Measurements from ENCODE around the gene SOX18.

Gene SOX18

DNA sequence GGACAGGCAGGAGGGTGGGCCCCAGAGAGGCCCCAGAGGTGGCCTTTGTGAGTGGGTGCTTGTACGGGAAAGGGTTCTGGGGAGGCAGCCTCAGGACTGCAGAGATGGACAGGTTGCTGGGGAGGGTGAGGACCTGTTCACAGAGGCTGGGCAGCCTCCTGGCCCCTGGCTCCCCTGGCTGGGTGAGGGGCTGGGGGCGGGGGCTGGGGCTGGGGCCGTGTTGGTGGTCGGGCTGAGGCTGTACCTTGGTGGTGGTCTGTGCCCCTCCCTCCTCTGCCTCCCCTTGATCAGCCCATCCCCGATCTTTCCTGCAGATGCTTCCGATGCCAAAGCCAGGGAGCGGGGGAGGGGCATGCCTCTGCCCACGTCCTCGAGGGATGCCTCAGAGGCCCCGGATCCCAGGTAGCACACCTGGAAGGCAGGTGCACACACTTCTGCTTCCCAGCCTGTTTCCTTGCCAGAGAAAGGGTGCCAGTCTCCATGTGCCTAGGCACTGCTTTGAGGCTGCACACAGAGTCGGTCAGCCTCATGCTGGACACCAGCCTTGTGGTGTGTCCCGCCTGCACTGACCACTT is 18.4 kb upstream of the SOX18 start:
- DNase-seq = no peak

DNA sequence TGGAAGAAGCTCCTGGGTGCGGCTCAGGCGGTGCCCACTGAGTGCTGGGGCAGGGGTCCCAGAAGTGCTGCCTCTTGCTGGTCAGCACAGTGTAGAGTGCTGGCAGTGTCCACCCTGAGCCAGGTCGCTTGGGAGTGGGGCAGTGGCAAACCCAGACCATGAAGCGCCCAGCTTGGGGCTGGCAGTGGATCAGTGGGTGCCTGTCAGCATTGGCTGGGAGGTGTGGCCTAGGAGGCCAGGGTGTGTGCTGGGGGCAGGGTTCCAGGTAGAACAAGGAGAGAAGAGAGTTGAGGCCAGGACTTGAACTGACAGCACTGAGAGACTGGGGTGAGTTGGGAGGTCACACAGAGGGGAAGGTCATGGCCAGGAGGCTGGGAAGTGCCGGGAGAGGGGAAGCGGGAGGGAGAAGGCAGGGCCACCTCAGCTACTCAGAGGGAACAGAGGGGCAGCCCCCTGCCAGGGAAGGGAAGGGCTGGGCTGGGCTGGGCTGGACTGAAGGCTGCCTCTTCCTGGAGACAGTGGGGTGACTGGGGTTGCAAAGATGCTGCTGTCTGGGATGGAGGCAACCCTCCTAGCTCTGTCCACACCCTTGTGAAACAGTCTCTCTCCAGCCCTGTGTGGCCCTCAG is 17.7 kb upstream of the SOX18 start:
- no peak for DNase-seq

DNA sequence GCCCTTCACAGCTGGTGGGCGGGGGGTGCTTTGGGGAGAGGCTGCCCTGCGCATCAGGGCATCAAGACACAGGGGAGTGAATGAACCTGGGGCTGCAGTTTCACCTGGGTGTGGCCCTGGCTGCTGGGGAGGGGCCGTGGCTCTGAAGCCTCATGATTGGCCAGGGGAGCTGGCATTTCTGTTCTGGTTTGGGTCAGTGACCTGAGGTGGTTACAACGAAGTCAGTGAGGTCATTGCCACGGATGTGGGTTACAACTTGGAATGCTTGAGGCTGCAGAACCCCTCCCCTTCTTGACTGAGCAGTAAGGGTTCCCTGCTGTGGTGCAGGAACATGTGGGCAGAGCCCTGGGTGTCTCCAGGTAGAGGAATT is 16.5 kb upstream of the SOX18 start:
- peak; percentile 84 for DNase-seq

DNA sequence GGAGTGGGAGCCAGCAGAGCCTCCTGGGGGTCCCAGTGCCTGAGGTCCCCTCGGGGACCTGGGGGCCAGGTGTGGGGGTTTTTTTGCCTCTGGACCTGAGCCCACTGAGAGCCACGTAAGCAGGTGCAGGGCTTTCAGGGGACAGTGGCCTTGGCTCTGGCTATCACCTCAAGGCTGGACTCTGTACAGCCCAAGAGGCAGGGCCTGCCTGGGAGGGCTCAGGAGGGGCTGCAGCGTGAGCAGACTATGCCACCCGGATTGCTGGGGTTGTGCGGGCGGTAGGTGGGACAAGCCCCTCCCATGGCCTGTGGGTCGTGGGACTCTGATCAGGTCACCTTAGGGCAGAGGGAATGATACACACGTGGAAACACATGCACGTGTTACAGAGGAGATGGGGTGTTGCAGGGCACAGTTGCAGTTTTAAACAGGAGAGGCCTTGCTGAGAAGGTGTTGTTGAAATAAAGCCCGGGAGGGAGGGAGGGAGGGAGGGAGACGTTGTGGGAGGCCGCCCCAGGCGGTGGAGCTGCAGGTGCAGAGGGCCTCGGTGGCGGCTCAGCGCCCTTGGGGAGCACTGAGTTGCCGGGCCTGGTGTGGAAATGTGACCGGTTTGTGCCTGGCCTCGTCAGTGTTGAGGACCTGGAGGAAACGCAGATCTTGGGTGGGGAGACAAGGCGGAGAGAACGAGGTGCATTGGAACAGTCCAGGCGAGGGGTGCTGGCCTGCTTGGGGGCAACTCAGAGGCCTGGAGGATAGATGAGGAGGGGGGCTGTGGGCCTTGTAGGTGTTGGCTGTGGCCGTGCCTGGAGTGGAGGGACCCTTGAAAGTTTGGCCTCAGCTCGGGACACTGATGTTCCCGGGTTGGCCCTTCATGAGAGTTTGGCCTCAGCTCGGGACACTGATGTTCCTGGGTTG is 15.9 kb upstream of the SOX18 start:
- no peak for DNase-seq

DNA sequence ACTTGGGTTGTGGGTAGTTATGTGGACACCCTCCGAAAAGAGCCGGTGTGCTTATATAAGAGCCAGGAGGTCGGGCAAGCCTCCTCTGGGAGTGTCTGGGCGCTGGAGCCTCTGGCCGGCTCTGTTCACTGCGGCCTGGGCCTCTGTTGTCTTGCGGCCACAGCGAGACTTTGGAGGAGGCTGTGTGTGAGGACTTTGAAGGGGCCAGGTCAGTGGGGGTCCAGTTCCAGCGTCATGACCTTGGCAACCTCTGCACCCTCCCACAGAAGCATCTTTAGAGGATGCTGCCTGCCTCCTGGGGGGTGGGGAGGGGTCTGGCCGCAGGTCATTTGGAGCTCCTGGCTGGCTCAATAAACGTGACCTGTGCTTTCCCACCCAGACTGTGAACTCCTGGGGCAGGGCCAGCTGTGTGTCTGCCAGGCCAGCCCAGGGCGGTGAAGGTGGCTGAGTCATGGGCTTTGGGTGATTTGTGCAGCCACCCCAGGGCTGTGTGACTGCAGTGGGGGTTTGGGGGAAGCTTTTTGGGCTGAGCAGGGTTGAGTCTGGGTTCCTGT is 14.8 kb upstream of the SOX18 start:
- DNase-seq = no peak

DNA sequence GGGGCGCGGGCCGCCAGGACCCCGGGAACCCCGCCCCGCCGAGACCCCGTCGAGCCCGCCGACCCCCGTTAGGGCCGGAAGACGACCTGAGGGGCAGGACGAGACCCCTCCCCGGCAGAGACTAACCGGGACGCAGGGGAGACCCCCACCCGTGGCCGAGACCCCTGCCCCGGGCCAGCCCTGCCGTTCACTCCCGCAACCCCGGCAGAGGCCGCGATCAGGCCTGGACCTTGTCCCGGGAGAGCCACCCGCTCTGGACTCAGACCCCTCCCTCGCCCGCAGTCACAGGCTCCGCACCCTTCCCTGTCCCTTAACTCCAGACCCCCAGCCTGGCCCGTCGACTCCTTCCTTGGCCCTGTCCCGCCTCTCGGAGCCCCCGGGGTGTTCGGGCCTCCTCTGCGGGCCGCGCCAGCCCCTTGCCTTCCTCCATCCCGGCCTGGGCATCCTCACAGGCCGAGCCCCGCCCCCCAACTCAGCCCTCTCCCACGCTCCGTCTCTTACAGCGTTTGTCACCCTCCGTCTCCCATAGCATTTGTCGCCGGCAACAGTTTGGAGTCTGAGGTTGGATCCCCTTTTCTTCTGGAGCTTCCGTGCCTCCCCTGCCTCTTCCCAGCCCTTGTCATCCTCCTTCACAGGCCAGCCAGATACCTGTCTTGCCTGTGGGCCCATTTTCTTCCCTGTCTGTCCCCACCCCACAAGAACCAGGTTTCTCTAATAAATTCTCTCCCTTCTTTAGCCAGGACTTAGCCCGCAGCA is 14.1 kb upstream of the SOX18 start:
- DNase-seq = no peak

DNA sequence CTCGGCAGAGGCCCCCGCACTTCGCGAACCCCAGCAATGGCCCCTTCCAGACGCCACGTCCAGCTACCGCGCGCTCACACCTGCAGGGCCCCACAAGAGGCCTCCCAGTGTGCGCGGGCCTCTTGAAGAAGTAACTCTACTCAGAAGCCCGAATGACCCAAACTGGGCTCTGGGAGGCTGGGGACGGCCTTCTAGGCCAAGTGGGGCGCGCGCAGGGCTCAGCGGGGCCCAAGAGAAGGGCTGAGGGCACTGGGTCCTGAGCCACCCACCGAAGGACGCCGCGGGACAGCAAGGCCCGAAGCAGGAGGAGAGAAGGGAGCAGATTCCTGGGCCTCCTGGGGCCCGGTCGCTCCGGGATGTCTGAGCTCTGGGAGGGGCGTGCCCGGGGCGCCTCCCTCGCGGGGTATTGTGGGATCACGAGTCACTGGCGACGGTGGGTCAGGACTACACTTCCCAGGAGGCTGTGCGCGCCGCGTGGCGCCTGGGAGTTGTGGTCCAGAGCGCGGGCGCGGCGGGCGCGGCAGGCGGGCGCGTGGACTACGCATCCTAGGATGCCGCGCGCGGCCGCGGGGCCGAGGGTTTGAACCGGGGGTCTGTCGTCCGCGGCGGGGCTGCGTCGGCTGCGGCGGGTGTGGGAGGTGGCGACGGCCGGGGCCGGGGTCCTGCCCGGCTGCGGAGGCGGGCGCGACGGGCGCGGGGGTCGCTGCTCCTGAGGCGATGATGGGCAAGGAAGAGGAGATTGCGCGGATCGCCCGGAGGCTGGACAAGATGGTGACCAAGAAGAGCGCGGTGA is 13.4 kb upstream of the SOX18 start, which contains the start of gene TCEA2:
TSS of gene TCEA2 (plus strand) at position 603 of the 793 bp plus-strand sequence. CDS start at position 718, 115 bp downstream.
- peak; percentile 92 for DNase-seq

DNA sequence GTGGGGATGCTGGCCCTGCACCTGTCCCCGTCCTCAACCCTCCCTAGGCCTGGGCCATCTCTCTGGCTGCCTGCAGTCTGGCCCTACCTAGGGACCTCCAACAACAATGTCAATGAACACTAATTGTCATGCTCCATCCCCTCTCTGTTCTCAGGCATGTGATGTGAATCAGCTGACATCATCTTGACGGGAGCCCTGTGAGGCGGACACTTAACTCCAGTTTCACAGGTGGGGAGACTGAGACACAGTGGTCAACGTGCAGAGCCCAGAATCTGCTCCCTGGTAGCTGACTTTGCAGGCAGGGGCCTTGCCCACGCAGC is 12.8 kb upstream of the SOX18 start:
- DNase-seq = no peak

DNA sequence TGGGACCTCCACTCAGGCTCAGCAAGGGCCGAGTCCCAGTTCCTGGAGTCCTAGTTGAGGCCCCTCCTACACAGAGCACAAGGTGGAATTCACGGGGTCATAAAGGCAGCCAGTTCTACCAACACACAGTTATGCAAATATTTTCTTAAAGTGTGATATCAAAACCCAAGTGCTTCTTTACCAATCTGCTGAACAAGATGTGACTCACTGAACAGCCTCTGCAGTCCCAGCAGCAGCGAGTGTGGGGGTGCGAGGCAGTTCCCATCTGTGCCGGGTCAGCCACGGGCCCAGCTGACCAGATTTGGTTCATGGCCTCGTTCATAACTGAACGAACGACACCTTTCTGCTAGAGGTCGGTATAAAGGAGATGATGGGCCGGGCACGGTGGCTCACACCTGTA is 9.1 kb upstream of the SOX18 start:
- no peak for DNase-seq

DNA sequence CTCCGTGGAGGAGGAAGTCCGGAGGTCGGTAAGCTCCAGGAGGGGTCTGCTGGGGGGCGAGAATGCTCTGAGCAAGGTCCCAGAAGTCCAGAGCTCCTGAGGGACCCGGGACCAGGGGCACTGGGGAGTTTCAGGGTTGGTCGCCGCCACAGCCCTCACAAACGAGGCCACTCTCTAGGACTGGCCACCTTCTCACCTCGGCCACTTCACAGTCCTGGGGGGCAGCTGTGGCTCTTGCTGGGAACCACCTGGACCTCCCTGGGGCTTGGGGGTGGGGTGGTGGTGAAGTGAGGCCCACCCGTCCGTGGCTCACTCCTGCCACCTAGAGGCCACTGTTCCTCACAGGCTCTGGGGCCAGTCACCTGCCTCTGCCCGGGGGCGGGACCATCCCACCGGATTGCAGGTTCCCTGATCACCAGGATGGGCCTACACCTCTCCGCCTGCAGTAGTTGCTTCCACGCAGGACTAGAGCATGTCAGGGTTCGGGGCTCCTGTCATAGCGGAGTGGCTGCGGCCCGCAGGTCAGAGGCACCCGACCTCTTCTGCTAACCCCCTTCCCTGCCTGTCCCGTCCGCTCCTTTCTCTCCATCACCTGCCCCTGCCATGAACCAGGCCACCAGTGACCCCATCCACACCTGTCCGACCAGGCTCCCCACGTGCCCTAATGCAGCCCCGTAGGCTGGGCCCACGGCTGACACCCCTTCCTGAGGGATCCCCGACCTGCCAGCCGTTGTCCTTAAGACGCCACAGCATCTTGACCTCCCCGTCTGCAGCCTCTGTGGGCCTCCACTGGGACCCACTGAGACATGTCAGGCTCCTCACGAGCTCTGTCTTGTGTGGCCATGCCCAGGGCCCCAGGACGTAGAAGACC is 8.4 kb upstream of the SOX18 start:
- DNase-seq = peak; percentile 65

DNA sequence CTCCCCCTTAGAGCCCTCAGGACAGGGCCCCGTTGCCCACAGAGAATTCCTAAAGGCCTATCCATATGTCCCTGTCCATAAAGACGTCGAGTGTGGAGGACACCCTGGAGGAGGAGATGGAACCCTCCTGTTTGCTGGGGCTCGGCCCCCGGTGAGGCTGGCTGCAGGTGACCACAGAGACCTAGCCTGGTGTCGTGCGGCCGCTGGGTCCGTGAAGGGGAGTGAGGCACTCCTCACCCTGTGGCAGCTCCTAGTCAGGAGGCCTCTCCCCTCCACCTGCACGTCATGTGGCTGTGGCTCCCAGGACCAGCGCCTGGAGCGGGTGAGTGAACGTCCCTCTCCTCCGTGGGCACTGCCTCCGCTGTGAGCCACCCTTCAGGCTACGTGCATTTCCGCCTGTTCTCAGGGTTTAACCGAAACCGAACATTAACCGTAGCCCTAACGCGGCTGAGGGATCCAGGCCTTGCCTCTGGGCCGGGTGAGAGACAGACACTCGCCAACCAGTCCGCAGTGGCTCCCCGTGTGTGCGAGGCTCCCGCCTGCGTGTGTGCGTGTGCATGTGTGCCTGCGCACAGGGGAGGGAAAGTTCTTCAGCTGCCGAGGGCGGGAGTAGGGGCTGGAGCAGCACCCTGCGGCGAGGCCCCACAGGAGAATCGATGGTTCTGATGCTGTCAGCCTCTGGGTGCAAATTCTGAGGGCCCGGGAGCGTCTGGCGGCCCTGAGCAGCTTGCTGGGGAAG is 7.6 kb upstream of the SOX18 start:
- DNase-seq = no peak

DNA sequence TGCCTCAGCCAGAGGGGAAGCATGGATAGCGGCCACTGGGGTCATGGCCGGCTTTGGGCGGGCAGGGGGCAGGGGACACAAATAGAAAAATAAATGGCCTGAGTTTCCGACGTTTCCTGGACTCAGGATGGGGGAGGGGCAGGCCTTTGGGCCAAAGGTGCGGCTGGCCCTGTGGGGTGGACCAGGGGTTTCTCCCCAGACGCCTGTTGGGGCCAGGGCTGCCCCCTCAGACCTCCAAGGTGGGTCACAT is 7.1 kb upstream of the SOX18 start:
- DNase-seq = no peak

DNA sequence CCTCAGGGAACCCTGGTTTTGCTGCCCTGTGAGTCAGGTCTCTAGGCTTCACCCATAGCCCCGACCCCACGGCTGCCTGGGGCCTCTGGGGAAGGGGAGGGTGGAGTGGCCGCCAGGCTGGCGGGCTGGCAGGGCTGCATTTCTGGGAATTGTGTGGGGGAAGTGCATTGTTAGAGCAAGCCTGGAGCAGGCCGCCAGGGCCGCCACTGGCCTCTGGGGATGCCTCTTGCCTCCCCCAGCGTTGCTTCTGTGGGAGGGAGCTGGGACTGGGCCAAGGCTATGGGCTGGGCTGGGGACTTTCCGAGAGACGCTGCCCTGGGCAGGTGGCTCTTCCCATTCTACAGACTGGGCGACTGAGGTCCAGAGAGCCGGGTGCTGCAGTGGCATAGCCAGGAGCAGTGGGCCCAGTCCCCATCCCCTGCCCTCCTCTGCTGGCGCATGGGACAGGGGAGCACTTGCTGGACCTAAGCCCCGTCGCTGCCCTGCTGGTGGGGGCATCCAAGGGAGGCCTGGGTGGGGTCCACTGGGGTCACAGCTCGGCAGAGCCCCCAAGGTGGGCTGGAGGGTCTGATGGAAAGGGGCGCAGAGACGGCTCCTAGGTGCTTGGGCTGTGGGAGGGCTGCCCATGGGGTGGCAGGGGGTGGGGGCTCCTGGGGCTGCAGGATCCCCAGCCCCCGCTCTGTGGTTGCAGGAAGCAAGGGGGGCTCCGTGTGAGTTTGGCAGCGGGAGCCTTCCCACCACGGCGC is 6.6 kb upstream of the SOX18 start:
- no peak for DNase-seq

DNA sequence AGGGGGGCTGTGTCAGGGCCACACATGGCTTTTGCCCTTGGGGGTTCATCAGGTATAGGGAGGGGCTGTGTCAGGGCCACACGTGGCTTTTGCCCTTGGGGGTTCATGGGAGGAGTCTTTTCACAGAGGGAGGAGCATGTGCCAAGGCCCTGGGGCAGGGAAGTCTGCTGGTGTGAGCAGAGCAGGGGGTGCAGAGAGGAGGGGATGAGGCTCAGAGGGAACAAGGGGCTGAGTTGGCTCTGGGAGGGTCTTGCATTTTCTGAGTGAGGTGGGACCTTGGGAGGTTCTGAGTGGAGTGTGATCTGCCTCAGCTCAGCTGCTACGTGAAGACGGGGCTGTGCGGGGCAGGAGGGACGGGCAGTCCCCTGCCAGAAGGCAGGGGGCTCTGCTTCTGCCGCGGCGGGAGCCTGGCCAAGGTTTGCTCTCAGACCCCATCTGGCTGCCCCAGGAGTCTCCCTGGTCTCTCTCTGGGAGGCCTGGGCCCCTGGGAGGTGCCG is 6.0 kb upstream of the SOX18 start:
- no peak for DNase-seq

DNA sequence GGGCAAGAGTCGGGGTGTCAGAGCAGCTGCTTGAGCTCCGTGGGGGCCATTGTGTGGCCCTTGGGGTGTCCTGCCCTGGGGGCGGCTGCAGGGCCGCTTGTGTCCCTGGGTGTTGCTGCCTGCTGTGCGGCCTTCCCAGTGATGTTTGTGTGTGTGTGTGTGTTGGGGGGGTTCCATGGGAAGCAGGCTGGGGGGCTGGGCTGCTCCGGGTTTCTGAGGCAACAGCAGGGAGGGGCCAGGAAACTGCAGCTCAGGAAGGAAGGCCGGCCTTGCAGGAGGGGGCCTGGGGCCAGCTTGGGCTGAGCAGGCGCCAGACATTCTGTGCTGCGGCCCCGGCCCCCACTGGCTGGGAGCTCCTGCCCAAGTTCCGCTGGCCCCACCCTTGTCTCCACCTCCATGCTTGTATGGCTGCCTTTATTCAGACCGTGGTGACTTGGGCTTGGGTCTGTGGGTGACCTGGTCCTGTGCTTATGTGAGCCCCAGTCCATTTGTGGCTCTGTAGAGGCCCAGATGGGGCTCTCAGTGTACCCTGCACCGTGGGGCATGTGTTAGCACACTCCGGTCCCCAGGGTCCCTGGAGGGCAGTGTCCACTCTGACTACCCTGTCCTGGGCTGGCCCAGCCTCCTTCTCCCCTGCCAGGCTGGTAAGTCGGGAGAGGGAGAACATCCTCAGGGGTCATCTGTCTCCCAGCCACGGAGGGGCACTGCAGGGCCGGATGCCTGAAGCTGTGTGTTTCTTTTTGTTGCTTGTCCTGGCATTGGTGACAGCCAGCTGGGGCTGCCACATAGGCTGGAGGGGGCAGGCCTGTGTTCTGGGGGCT is 4.6 kb upstream of the SOX18 start:
- DNase-seq = no peak

DNA sequence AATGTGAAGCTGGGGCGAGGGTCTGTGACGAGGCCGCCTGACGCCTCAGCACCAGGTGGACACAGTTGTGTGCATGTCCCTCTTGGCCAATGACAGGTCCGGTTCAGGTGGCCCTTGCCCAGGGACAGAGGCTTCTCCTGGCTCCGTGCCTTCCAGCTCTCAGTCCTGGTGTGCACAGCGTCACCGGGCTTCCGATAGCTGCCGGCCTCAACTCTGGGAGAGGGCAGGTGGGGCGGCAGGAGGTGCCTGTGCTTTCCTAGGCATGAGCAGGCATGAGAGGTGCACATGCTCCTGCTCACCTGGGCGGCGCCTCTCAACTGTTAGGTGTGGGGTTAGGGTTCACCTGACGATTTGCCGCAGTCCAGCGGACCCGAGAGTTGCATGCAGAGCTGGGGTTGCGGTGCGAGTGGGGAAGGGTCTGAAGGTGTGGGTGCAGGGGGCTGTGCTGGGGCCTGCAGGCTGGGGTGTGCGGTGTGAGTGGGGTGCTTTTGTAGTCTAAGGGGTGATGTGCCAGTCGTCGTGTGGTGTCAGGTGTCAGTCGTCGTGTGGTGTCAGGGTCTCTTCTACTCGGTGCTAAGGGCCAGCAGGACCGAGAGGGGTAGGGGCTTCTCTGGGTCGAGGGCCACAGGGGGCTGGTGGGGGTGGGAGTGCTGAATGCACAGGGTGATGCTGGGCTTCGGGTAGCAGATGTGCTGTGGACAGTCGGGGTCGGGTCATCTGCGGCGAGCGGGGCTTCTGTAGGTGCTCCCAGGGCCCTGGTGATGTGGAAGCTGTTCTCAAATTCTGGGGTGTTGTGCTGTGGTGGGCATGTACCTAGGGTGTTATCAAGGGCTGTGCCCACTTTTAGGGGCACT is 3.8 kb upstream of the SOX18 start:
- DNase-seq = no peak

DNA sequence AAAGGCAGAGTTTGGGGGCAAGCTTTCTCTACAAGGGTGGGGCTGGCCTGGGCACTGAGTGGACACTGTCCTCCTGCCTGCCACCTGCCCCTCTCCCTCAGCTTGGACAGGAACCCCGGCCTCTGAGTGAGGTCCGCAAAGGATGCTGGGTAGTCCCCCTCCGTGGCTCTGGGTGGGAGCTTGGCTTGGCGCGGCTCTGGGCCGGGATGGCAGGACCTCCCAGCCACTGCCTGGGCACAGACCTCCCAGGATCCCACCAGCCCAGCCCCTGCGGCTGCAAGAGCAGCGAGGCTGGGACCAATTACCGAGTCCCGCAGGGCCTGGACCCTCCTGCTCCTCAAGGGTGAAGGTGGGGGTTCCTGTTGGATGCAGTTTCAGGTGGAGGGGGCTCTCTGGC is 2.9 kb upstream of the SOX18 start:
- DNase-seq = no peak
